ENCODE results near the gene OR4Q3. TPM values are rescaled to one million over a fixed set of nuclear protein-coding genes. Genes with fewer than 3 reads are reported as not detected.
"Not testable (repeated sequence)": the region's sequence is repeated elsewhere in the genome, so short reads cannot be mapped to it uniquely, and the experiment has no call there.

Gene OR4Q3
- total RNA-seq, 2 experiments from 2014 or later: not detected

DNA sequence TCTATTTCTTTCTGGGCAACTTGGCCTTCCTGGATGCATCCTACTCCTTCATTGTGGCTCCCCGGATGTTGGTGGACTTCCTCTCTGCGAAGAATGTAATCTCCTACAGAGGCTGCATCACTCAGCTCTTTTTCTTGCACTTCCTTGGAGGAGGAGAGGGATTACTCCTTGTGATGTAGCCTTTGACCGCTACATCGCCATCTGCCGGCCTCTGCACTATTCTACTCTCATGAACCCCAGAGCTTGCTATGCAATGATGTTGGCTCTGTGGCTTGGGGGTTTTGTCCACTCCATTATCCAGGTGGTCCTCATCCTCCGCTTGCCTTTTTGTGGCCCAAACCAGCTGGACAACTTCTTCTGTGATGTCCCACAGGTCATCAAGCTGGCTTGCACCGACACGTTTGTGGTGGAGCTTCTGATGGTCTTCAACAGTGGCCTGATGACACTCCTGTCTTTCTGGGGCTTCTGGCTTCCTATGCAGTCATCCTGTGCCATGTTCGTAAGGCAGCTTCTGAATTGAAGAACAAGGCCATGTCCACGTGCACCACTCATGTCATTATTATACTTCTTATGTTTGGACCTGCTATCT lies 53.2 kb downstream of the OR4Q3 start:
- H3K27ac Mint-ChIP-seq; POLR2A ChIA-PET; CTCF ChIA-PET; H3K4me3 Mint-ChIP-seq; H3K27me3 Mint-ChIP-seq; H3K9me3 Mint-ChIP-seq; H3K36me3 Mint-ChIP-seq; DNase-seq; intact Hi-C loops (cut with micrococcal nuclease); H3K4me1 Mint-ChIP-seq (ENCODE audit: low read depth): not testable (repeated sequence)

Other genes starting within 250 kb of the OR4Q3 start
- not detected for gene OR11H2, start 29.7 kb upstream of the OR4Q3 start, total RNA-seq
- not detected for gene OR4M1, start 29.9 kb downstream of the OR4Q3 start, total RNA-seq
- not detected for gene OR4N2, start 60.2 kb downstream of the OR4Q3 start, total RNA-seq
- gene OR4K2, start 131.6 kb downstream of the OR4Q3 start, total RNA-seq: not detected
- not detected for gene OR4K5, start 177.0 kb downstream of the OR4Q3 start, total RNA-seq
- gene OR4K1, start 187.3 kb downstream of the OR4Q3 start, total RNA-seq: not detected
- gene OR4K15, start 232.0 kb downstream of the OR4Q3 start, total RNA-seq: not detected